ENCODE data around the gene CYP2J2.

Gene CYP2J2

GRCh38 chr1:59919746-59920145 lies 6.8 kb downstream of the CYP2J2 start:
- Histone ChIP-seq H3F3A (ENCODE audit: insufficient read depth, low read length) (no peaks in the 10 kb centered on the region), H3K9me2 (ENCODE audit: low read depth, low read length) (no peaks in the 10 kb centered on the region), H2AFZ (ENCODE audit: low read length) (no peak overlapping the region), H3K9ac (ENCODE audit: low read length) (no peak overlapping the region), H3K9me3 (ENCODE audit: low read length) (no peaks in the 10 kb centered on the region), H3K36me3 (ENCODE audit: insufficient read depth, low read length) (no peaks in the 10 kb centered on the region), H3K4me2 (ENCODE audit: low read length) (no peak overlapping the region), H3K27me3 (ENCODE audit: insufficient read depth, low read length) (no peaks in the 10 kb centered on the region), H3K27ac (ENCODE audit: low read depth, low read length, poor library complexity, severe bottlenecking) (no peak overlapping the region), H4K20me1 (ENCODE audit: insufficient read depth, low read length) (no peaks in the 10 kb centered on the region), H3K79me2 (ENCODE audit: insufficient read depth, low read length) (no peaks in the 10 kb centered on the region), H3K4me3 (ENCODE audit: low read depth, low read length, poor library complexity, severe bottlenecking) (no peak overlapping the region), H3K4me1 (ENCODE audit: insufficient read depth, low read length, severe bottlenecking) (no peaks in the 10 kb centered on the region)
- TF ChIP-seq, protein P1, sequence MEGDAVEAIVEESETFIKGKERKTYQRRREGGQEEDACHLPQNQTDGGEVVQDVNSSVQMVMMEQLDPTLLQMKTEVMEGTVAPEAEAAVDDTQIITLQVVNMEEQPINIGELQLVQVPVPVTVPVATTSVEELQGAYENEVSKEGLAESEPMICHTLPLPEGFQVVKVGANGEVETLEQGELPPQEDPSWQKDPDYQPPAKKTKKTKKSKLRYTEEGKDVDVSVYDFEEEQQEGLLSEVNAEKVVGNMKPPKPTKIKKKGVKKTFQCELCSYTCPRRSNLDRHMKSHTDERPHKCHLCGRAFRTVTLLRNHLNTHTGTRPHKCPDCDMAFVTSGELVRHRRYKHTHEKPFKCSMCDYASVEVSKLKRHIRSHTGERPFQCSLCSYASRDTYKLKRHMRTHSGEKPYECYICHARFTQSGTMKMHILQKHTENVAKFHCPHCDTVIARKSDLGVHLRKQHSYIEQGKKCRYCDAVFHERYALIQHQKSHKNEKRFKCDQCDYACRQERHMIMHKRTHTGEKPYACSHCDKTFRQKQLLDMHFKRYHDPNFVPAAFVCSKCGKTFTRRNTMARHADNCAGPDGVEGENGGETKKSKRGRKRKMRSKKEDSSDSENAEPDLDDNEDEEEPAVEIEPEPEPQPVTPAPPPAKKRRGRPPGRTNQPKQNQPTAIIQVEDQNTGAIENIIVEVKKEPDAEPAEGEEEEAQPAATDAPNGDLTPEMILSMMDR (IDR thresholded peaks at IDR 0.05; ENCODE audit: low read length): no peak
- no peak for TF ChIP-seq EZH2 (IDR thresholded peaks at IDR 0.05; ENCODE audit: borderline replicate concordance, low read length)

- Histone ChIP-seq H3K27me3 (ENCODE audit: insufficient read depth, low read length) (no peaks in the 10 kb centered on the region), H3K9ac (ENCODE audit: low read length) (no peak overlapping the region), H3K4me1 (ENCODE audit: insufficient read depth, low read length, severe bottlenecking) (no peaks in the 10 kb centered on the region), H2AFZ (ENCODE audit: low read length) (no peak overlapping the region), H3K4me3 (ENCODE audit: low read depth, low read length, poor library complexity, severe bottlenecking) (no peak overlapping the region), H3K9me3 (ENCODE audit: low read length) (no peaks in the 10 kb centered on the region), H3F3A (ENCODE audit: insufficient read depth, low read length) (no peaks in the 10 kb centered on the region), H3K4me2 (ENCODE audit: low read length) (no peak overlapping the region), H3K79me2 (ENCODE audit: insufficient read depth, low read length) (no peaks in the 10 kb centered on the region), H3K9me2 (ENCODE audit: low read depth, low read length) (no peaks in the 10 kb centered on the region), H4K20me1 (ENCODE audit: insufficient read depth, low read length) (no peaks in the 10 kb centered on the region), H3K27ac (ENCODE audit: low read depth, low read length, poor library complexity, severe bottlenecking) (no peak overlapping the region), H3K36me3 (ENCODE audit: insufficient read depth, low read length) (no peaks in the 10 kb centered on the region)
- TF ChIP-seq, protein P1 (IDR thresholded peaks at IDR 0.05; ENCODE audit: low read length): no peak
- no peak for TF ChIP-seq EZH2 (IDR thresholded peaks at IDR 0.05; ENCODE audit: borderline replicate concordance, low read length)
These were observed 8.8 kb downstream of the CYP2J2 start for GRCh38 chr1:59917785-59918180.

DNA sequence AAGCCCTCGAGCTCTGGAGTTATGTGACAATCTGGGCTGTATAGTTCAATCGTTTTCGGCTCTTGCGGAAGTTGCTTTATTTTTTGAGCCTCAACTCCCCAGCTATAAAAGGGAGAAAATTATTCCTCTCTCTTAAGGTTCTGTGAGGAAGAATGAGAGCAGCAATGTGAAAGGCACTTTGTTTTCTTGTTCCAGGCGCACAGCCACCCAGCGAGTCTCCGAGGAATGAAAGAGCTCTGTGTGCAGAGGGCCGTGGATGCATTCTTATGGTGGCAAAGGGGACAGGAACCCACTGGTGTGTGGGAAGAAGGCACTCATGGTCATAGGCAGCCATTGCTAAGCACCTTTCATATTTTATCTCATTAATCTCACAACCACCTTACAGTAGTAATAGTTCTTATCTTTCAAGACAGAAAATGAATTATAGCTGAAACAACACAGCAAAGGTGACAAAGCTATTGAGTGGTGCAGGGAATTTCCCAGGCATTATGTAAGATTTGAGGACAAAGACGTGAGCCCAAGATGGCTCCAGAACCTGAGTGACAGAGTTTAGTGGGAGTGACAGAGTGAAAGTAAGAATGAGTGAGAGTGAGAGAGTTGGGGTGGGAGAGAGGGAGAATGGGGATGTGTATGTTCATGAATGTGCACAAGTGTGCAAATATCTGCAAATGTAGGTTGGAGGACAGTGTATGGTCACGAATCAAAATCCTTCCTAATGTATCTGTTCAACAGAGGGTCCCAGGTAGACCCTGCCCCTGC lies 9.4 kb downstream of the CYP2J2 start:
- no peak overlapping the region for H3K9ac ChIP-seq (ENCODE audit: low read length)
- no peaks in the 10 kb centered on the region for H4K20me1 ChIP-seq (ENCODE audit: insufficient read depth, low read length)
- no peaks in the 10 kb centered on the region for H3K36me3 ChIP-seq (ENCODE audit: insufficient read depth, low read length)
- no peaks in the 10 kb centered on the region for H3K9me2 ChIP-seq (ENCODE audit: low read depth, low read length)
- H3F3A ChIP-seq (ENCODE audit: insufficient read depth, low read length): no peaks in the 10 kb centered on the region
- no peak overlapping the region for H3K4me3 ChIP-seq (ENCODE audit: low read depth, low read length, poor library complexity, severe bottlenecking)
- no peaks in the 10 kb centered on the region for H3K27me3 ChIP-seq (ENCODE audit: insufficient read depth, low read length)
- H3K4me2 ChIP-seq (ENCODE audit: low read length): no peak overlapping the region
- TF ChIP-seq, protein P1 (IDR thresholded peaks at IDR 0.05; ENCODE audit: low read length): no peak
- TF ChIP-seq EZH2 (IDR thresholded peaks at IDR 0.05; ENCODE audit: borderline replicate concordance, low read length): no peak
- no peak overlapping the region for H3K27ac ChIP-seq (ENCODE audit: low read depth, low read length, poor library complexity, severe bottlenecking)
- no peaks in the 10 kb centered on the region for H3K4me1 ChIP-seq (ENCODE audit: insufficient read depth, low read length, severe bottlenecking)
- H2AFZ ChIP-seq (ENCODE audit: low read length): no peak overlapping the region
- H3K9me3 ChIP-seq (ENCODE audit: low read length): no peaks in the 10 kb centered on the region
- no peaks in the 10 kb centered on the region for H3K79me2 ChIP-seq (ENCODE audit: insufficient read depth, low read length)

All from OCI-LY1 (cell line).